Bronchial epithelial cell (primary cell): ENCODE data around the gene CHCHD6. TPM values are rescaled to one million over a fixed set of nuclear protein-coding genes. Genes with fewer than 3 reads are reported as not detected.

ENCODE experiments used
- DNase-seq: peaks from one replicate; pipeline ENCODE4 v3.0.0-alpha.2; 2010; ENCODE audit warnings: low read depth
- FAIRE-seq: peaks from 2 replicates; lab custom pipeline; 2011; peaks lifted over from hg19 to GRCh38; lab: Jason Lieb, UNC
- H3K27me3 ChIP-seq: 2 replicates; pipeline ENCODE4 v1.5.1; 2011; ENCODE audit warnings: low read length; ENCODE audit not compliant: control insufficient read depth, insufficient read depth
- H3K36me3 ChIP-seq: 2 replicates; pipeline ENCODE4 v1.5.1; 2011; ENCODE audit warnings: low read length; ENCODE audit not compliant: control insufficient read depth, insufficient read depth
- H3K4me3 ChIP-seq: 2 replicates; pipeline ENCODE4 v1.5.1; 2011; ENCODE audit warnings: mild to moderate bottlenecking, low read depth, low read length, control low read depth
- total RNA-seq: library from RNA; depleted of rRNA; stranded (reverse); fragments of >200 nt; gene quantifications from 2 replicates; pipeline ENCODE4 v1.2.1, GENCODE V29; 2014
- TF ChIP-seq, protein P1 (sequence below): IDR thresholded peaks from 2 replicates; pipeline ENCODE4 v1.5.1; 2011; ENCODE audit warnings: mild to moderate bottlenecking, moderate library complexity, low read length, control low read depth, inconsistent platforms; ENCODE audit not compliant: insufficient read depth, severe bottlenecking

The CHCHD6 gene
- total RNA-seq, 1 donor from 2014 or later, result 25.5 TPM

DNA sequence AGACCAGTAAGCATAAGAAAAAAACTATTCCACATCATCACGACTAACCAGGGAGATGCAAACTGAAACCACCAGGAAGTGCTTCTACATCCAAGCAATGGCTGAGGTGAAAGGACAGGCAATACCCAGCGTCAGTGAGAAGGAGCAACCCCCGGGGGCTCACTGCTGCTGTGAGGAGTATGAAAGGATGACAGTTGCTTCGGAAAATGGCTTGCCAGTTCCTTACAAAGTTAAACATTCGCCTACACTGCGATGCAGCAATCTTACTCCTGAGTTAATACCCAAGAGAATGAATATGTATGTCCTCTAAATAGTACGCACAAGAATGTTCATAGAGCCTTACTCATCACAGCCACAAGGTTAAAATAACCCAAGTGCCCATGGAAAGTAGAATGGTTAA, 265.5 kb downstream of the CHCHD6 start:
- FAIRE-seq (no peak), DNase-seq (no peak)
- Histone ChIP-seq H3K4me3 (no peak overlapping the region), H3K27me3 (no peaks in the 10 kb centered on the region), H3K36me3 (no peaks in the 10 kb centered on the region)
- TF ChIP-seq, protein P1, sequence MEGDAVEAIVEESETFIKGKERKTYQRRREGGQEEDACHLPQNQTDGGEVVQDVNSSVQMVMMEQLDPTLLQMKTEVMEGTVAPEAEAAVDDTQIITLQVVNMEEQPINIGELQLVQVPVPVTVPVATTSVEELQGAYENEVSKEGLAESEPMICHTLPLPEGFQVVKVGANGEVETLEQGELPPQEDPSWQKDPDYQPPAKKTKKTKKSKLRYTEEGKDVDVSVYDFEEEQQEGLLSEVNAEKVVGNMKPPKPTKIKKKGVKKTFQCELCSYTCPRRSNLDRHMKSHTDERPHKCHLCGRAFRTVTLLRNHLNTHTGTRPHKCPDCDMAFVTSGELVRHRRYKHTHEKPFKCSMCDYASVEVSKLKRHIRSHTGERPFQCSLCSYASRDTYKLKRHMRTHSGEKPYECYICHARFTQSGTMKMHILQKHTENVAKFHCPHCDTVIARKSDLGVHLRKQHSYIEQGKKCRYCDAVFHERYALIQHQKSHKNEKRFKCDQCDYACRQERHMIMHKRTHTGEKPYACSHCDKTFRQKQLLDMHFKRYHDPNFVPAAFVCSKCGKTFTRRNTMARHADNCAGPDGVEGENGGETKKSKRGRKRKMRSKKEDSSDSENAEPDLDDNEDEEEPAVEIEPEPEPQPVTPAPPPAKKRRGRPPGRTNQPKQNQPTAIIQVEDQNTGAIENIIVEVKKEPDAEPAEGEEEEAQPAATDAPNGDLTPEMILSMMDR, result no peak

DNA sequence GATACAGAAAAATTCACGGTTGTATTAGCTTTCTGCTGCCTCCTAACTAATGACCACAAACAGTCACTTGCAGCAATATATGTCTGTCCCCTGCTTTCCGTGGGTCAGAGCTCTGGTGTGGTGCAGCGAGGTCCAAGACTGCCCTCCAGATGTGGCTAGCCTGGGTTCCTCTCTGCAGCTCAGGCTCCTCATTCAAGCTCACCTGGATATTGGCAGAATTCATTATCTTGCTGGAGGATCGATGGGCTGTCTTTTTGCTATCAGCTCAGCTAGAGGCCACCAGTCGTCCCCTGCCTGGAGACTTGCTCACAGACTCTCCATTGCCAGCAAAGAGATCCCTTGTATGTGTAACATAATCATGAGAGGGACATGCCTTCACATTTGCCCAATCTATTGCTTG, 266.1 kb downstream of the CHCHD6 start:
- Histone ChIP-seq H3K36me3 (no peaks in the 10 kb centered on the region), H3K4me3 (no peak overlapping the region), H3K27me3 (no peaks in the 10 kb centered on the region)
- TF ChIP-seq, protein P1, result no peak
- no peak for DNase-seq
- no peak for FAIRE-seq

- H3K27me3 ChIP-seq, result no peaks in the 10 kb centered on the region
- no peaks in the 10 kb centered on the region for H3K36me3 ChIP-seq
- DNase-seq (no peak), FAIRE-seq (no peak)
- H3K4me3 ChIP-seq, result no peak overlapping the region
- TF ChIP-seq, protein P1, result no peak
These were observed 266.9 kb downstream of the CHCHD6 start for GRCh38 chr3:126970921-126971320.

DNA sequence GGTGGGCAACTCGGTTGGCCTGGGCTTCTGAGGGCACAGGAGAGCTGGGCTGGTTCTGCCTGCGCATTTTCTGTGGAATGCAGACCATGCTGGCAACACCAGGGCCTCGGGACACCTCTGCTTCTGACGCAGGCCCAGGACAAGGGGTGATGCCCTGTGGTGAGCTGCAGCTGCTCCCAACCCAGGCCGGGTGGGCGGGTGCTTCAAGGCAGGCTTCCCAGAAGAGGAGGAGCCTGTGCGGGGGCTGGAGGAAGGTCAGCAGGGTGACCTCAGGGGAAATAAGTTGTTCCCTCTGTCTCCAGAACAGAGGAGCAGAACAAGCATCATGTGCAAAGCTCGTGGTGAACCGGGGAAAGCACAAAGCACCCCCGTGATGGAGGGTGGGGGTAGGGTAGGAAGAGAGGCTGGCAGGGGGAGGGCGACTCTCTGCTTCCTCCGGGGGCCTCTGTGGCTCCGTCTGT, 267.9 kb downstream of the CHCHD6 start:
- no peak for DNase-seq

DNA sequence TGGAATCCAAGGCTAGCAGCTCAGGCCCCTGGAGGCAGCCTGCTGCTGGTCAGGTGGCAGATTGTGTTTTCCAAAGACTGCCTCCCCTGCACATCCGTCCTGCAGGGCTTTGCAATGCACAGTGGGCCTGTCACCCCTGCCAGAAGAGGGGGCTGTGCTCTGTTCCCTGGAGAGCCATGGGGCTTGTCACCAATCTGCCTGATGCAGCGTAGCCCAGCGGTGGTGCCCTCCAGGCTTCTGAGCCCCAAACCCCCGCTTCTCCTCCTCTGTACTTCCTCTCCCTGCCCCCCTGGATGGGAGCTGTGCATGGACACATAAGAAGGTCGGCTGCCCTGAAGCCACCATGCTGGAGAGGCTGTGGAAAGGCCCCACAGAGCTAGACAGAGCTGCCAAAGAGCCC, 268.8 kb downstream of the CHCHD6 start:
- Histone ChIP-seq H3K27me3 (no peaks in the 10 kb centered on the region), H3K4me3 (no peak overlapping the region), H3K36me3 (no peaks in the 10 kb centered on the region)
- TF ChIP-seq, protein P1, result no peak
- DNase-seq, result no peak
- no peak for FAIRE-seq

More for the DNA sequence above, 267.9 kb downstream of the CHCHD6 start:
- Histone ChIP-seq H3K36me3 (no peaks in the 10 kb centered on the region), H3K27me3 (no peaks in the 10 kb centered on the region), H3K4me3 (no peak overlapping the region)
- no peak for FAIRE-seq
- TF ChIP-seq, protein P1, result no peak

- FAIRE-seq (no peak), DNase-seq (no peak)
- Histone ChIP-seq H3K4me3 (no peak overlapping the region), H3K36me3 (no peaks in the 10 kb centered on the region), H3K27me3 (no peaks in the 10 kb centered on the region)
- TF ChIP-seq, protein P1, result no peak
These were observed 269.8 kb downstream of the CHCHD6 start for GRCh38 chr3:126973814-126974213.
